GM12865 (cell line): Measurements from ENCODE around the gene PRC1.

Source experiments
- DNase-seq: peaks from one replicate; pipeline ENCODE4 v3.0.0; 2010; ENCODE audit warnings: low read depth
- H3K4me3 ChIP-seq: 2 replicates; pipeline ENCODE4 v1.5.1; 2011; ENCODE audit warnings: mild to moderate bottlenecking, low read depth, low read length, control low read depth
- CTCF ChIP-seq: IDR thresholded peaks from 2 replicates; pipeline ENCODE4 v1.5.1; 2011; ENCODE audit warnings: low read length, control low read depth, low read depth, inconsistent platforms; ENCODE audit not compliant: insufficient read depth; ENCODE audit errors: missing control alignments

Gene PRC1

GRCh38 chr15:90942354-90943120 is 51.8 kb downstream of the PRC1 start:
- TF ChIP-seq CTCF = no peak
- no peak for DNase-seq
- H3K4me3 ChIP-seq = no peak overlapping the region

- no peak for TF ChIP-seq CTCF
- H3K4me3 ChIP-seq = no peak overlapping the region
- DNase-seq = no peak
These were observed 53.3 kb downstream of the PRC1 start for GRCh38 chr15:90941038-90941437.

DNA sequence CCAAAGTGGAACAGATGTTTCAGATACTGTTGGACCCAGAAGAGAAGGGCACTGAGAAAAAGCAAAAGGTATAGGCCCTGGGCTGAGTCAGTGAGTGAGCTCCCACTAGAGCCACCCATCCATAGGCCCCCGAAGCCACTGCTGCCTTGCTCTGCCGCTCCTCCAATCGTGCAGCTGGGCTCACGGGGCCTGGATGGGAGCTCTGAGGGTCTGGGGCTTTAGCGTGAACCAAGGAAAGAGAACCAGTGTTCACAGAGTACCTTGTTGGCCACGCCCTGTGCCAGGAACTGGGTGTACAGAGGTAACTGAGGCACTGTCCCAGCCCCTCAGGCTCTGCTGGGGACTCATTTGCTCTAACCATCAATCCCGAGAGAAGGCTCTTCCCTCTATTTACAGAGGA is 54.6 kb downstream of the PRC1 start:
- no peak for DNase-seq
- no peak overlapping the region for H3K4me3 ChIP-seq
- TF ChIP-seq CTCF = no peak

- no peak for TF ChIP-seq CTCF
- no peak for DNase-seq
- no peak overlapping the region for H3K4me3 ChIP-seq
These were observed 56.1 kb downstream of the PRC1 start for GRCh38 chr15:90938261-90938660.

DNA sequence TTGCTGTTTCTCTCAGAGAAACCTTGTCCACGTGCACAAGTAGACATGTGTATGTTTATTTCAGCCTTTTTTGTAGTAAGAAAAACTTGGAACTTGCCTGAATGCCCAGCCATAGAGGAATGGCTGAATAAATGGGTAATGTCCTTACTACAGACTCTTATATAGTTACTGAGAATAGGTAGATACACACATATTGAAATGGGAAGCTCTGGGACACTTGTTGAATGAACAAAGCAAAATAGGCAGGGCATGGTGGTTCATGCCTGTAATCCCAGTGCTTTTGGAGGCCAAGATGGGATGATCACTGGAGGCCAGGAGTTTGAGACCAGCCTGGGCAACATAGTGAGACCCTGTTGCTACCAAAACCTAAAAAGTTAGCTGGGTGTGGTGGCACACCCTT is 57.5 kb downstream of the PRC1 start:
- TF ChIP-seq CTCF = no peak
- DNase-seq = no peak
- H3K4me3 ChIP-seq = no peak overlapping the region

- peak within 1 kb of the TSS; percentile 69 for H3K4me3 ChIP-seq
- DNase-seq = peak; percentile 94
- TF ChIP-seq CTCF = no peak
These were observed 59.2 kb downstream of the PRC1 start, which contains the start of gene UNC45A for GRCh38 chr15:90934949-90935751. TSS of gene UNC45A (plus strand) at chr15:90935285. CDS start at chr15:90935325, 40 bp downstream.
